Stimulated activated CD8-positive, alpha-beta memory T cell treated with anti-CD3 and anti-CD28 coated beads, Interleukin-12 subunit alpha, Interleukin-12 subunit beta, amount 100 ng/mL, for 4 hours (primary cell): ENCODE results near the gene RNF182.
"Not testable (repeated sequence)": the region's sequence is repeated elsewhere in the genome, so short reads cannot be mapped to it uniquely, and the experiment has no call there.

Experiments used
- DNase-seq: peaks from one replicate; pipeline ENCODE4 v3.0.0-alpha.2; 2020; ENCODE audit warnings: low read depth

The RNF182 gene

GRCh38 chr6:13965582-13966127, 40.9 kb downstream of the RNF182 start:
- DNase-seq = no peak

DNA sequence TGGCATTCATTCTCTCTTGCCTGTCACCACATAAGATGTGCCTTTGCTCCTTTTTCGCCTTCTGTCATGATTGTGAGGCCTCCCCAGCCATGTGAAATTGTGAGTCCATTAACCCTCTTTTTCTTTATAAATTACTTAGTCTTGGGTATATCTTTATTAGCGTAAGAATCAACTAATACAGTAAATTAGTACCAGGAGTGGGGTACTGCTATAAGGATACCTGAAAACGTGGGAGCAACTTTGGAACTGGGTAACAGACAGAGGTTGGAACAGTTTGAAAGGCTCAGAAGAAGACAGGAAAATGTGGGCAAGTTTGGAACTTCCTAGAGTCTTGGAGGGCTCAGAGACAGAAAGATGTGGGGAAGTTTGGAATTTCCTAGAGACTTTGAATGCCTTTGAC, 46.6 kb downstream of the RNF182 start:
- DNase-seq = no peak

DNA sequence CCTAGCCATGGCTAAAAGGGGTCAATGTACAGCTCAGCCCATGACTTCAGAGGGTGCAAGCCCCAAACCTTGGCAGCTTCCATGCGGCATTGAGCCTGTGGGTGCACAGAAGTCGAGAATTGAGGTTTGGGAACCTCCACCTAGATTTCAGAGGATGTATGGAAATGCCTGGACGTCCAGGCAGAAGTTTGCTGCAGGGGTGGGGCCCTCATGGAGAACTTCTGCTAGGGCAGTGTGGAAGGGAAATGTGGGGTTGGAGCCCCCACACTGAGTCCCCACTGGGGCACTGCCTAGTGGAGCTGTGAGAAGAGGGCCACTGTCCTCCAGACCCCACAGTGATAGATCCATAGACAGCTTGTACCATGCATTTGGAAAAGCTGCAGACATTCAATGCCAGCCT, 47.9 kb downstream of the RNF182 start:
- DNase-seq = not testable (repeated sequence)

GRCh38 chr6:13973422-13973821, 48.7 kb downstream of the RNF182 start:
- not testable (repeated sequence) for DNase-seq

DNA sequence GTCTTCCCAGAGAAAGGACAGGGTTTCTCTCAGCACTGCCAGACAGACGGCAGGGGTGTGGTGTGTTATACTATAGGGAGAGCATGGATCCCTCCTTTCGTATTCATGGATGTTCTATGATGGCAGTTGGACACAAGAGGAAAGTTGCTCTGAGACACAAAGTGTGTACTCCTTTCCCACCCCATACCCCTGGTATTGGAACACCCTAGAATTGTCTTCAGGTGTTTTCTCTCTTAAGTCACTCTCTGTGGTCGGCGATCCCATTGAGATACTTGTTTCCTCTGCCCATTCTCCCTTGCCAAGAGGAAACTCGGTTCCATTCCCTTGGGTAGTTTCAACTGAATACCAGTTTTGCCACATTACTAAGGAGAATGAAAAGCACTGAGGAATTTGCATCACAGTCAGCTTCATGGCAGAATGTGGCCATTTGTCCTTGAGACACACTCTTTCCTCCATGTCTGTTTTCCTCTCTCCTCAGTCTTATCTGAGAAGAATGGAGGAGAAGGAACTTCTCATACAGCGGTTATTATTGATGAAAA, 53.4 kb downstream of the RNF182 start:
- no peak for DNase-seq

DNA sequence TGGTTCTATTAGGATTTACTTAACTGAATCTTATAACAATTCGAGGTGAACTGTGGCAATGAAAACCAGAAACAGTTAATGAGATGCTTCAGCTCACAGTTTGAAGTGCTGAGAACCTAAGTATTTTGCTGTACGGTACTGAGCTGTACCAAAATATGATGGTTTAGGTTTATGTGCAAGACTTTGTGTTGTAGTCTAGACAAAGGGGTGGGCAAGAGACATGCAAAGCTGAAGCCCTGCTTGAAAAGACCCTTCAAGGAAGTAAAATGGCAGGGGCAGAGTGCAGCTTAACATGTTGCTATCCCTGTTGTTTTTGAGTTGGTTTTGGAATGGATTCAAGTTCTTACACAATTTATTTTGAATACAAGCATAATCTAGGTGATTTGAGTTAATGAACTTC, 54.0 kb downstream of the RNF182 start:
- DNase-seq = no peak

DNA sequence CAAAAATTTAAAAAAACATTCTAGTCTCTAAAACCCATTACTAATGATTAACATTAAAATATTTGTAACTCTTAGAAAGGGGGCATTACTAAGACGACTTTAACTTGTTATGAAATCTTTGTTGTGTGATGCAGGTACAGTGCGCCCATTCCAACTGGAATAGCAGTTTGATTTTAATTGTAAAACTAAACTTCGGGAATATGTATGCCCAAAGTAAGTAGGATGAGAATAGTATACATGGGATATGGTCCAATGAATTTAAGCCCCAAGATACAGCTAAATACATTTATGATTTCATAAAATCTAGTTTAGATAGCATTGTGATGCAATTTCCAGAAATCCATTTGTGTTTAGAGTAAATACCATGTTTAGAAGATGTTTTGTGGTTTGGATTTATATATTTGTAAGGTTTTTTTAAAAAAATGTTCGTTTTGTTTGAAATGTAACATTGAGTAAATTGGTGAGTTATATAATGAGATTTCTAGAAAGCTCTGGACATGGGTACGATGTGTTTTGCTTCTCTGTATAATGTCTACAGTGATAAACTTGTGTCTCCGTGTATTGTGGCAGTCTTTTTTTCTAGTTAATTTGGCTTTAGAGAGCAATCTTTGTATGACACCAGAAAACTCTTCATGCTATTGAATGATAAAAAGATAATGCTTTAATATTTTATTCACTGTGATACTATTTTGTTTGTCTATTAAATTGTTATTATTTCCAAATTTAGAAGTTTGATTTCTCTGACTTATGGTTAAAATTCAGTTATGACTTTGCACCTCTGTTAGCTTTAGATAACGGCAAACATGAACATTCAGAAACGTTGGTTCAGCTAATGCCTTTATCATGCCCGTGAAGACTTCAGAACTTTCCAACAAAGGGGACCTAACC, 54.8 kb downstream of the RNF182 start:
- no peak for DNase-seq

DNA sequence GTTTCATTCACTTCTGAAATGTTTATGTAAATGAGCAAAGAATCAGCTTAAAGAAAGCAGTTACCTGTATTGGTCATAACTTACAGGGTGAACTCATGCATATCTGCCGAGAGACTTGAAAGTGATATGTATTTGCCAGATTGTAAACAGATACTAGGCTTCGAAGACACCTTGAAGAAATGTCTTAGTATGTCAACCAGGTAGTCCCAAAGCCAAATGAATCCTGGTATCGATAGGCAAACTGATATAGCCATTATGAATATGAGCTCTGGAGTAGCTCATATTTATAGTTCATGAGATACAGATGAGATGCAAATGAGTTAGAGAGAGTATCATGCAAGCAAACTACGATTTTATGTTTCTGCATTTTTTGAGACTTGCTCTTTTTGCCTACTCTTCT, 55.8 kb downstream of the RNF182 start:
- DNase-seq = no peak

DNA sequence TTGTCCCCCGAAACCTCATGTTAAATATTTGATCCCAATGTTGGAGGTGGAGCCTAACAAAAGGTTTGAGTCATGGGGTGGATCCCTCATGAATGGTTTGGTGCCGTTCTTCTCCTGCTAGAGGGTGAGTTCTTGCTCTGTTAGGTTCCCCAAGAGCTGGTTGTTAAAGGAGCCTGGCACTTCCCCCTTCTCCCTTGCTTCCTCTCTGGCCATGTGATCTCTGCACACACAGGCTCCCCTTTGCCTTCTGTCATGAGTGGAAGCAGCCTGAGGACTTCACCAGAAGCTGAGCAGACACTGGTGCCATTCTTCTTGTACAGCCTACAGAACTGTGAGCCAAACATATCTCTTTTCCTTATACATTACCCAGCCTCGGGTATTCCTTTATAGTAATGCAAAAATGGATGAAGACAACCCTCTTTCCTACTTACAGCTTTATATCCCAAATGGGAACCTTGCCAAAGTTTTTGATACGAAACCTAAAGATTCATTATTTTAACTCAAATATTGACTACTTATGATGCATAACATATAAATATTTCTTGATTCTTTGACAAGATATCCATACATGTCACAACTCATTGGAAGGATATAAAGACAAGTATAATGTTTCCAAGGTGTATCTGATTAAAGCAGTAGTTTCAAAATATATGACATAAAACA, 61.0 kb downstream of the RNF182 start:
- DNase-seq = no peak

DNA sequence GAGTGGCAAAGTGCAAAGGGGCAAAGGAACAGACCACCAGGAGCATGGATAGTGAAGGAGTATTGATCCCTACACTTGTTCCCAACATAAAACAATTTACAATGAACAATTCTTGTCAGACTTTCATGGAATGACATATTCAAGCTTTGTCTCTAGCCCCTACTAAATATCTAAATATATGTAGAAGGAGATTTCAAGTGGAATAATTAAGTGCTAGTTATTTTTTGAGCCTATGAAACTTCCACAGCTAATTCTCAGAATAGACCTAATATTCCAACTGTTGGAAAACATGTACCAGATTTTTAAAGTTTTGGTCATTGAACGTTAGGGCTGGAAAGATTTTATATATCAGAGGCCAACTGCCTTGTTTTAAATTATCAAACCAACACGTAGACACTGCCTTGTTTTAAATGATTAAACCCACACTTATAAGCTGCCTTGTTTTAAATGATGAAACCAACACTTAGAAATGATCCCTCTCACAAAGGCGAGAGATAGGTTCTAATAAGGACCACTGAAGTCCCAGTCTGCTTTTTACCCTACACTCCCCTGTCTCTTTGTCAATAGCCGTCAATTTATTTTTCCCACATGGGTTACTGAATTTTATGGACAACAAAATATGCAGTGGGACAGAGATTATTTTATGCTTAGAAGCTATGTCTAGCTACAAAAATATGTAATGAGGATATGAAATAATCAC, 62.1 kb downstream of the RNF182 start:
- DNase-seq = no peak

- no peak for DNase-seq
Observed at GRCh38 chr6:13987400-13987865, 62.7 kb downstream of the RNF182 start.

DNA sequence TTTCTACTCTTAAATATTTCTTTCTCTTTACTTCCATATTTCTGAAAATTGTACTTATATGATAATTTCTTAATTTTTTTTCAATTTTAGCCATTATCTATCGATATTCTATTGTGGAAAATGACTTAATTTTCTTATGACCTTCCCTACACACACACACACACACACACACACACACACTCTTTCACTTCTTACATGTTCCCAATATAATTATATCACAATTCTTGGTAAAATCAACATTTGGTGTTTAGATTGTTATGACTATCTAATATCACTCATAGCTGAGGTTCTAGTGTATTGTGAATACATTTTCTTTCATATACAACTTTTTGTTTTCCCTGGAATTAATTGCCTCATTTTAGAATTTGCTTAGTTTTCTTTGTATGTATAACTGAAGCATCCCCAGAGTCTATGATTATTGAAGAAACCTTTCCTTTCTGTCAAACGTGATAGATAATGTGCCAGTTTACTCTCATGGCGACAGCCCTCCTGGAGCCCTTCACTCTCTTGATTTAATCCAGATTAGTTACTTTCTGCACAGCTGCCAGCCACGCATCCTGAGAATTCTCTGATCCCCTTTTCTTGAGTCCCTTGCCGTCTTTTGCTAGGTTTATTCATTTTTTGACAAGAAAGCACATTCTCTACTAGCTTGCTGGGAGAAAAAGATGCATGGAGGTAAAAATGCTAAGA, 63.4 kb downstream of the RNF182 start:
- DNase-seq = no peak

DNA sequence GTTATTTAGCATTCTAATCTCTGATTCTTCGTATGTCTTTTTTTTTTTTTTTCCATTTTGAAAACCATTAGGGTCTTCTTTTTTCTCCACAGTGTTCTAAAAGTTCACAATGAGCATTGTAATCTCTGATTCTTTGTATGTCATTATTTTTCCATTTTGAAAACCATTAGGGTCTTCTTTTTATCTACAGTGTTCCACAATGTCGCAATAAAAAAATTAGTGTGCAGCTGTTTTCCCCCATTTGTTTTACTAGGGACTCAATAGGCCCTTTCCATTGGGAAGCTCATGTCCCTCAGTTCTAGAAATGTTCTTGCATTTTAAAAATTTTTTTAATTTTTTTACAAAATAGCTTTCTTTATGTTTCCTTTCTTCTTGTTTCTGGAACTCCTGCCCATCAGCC, 64.2 kb downstream of the RNF182 start:
- DNase-seq = no peak

DNA sequence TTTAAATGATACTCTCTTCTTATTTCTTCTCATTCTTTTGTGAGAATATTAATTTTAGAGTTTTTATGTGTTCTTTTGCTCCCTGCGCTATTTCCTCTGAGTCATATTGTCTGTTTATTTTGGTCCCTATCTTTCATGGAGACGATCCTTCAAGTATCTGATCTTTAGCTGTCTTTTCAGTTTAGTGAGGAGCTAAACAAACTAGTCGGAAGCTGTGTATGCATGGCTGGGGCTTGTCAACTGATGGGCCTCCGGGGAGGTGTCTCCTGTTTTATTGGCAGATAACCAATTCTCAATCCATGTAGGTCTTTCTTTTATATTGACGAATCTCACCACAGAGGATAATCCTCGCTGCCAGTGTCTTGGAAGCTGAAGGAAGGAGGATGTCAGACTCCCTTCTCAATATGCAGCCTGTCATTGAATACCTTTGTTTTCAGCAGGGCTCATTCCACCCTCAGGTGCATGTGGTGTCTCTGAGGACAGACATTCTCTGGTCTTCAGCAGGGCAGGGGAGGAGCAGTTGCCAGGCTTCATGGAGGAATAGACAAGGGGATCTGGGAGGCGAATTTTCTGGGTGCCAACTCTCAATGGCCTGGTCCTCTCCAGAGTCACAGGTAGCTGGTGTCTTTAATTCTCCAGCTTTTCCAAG, 64.9 kb downstream of the RNF182 start:
- no peak for DNase-seq

DNA sequence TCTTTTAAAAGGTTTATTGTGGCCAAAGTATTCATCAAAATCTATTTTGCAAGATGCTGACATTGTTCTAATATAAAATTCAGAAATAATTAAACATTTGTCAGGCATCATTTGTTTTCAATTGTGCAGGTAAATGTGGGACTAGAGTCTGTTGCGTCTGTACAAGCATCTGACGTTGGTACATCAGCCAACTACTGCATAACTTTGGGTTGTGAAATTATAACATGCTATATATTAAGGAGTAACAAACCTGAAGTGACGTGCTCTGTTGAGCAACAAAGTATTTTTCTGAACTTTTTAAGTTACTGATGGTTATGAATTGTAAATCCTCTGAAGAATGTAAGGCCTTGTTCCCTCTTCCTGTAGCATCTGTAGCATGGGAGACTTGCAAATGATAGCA, 66.0 kb downstream of the RNF182 start:
- DNase-seq = no peak

DNA sequence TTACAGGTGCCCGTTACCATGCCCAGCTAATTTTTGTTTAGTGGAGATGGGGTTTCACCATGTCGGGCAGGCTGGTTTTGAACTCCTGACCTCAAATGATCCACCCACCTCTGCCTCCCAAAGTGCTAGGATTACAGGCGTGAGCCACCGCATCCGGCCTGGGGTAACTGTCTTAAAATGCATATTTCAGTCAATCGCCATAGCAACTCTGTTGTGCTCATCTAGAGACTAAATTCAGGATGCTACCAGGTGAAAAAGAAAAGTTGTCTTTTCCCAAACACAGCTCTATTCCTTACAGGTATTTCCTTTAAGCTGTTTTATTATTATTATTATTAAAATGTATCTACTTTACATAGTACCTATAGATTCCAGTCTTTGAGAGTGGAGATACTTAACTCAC, 66.6 kb downstream of the RNF182 start:
- no peak for DNase-seq

- DNase-seq = no peak
Observed at GRCh38 chr6:13992417-13993055, 67.8 kb downstream of the RNF182 start.

- DNase-seq = no peak
Observed at GRCh38 chr6:13993416-13993815, 68.7 kb downstream of the RNF182 start.

- no peak for DNase-seq
Observed at GRCh38 chr6:13998356-13998755, 73.6 kb downstream of the RNF182 start.

DNA sequence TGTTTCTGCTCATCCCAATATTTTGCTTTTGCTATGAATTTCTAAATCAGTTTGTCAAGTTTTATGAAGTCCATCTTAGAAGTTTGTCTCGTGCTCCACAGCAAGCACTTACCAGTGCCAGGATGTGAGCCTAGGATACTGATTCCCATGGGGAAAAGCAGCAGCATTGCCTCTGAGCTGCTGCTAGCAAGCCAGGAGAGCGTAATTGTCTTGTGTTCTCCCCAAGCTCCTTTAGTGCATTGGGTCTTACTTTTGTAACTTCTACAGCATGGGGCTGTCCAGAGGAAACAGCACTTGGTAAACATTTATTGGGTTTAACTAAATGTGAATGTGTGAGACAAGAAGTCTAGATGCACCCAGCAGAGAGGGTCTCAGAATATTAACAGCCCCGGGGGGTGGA, 76.1 kb downstream of the RNF182 start:
- no peak for DNase-seq
